HepG2 (cell line): ENCODE results near the gene SPTA1. TPM values are rescaled to one million over a fixed set of nuclear protein-coding genes. Genes with fewer than 3 reads are reported as not detected.

Experiments used
- ATAC-seq: fragments of 200-7000 bp; cut with Tn5 transposase; 3 replicates; pipeline ENCODE4 v1.9.1; 2020; ENCODE audit warnings: mild to moderate bottlenecking, moderate library complexity
- BruUV-seq: library from RNA; stranded (reverse); fragments of 400-500 nt; replicated peaks from 2 replicates; lab custom pipeline; 2021; lab: Mats Ljungman, UMichigan
- CTCF ChIA-PET: fragments of 300-600 bp; formaldehyde crosslinking; extraction: SDS; loops from one replicate; lab custom pipeline; 2021; ENCODE audit warnings: low total read pairs, inconsistent platforms, low intra/inter-chr PET ratio; lab: Yijun Ruan, JAX
- POLR2A ChIA-PET: fragments of 350-600 bp; sonication (Branson Sonifier 250); formaldehyde crosslinking; loops from one replicate; lab custom pipeline; 2020; ENCODE audit warnings: antibody characterized with exemption, inconsistent platforms; lab: Yijun Ruan, JAX
- DNase-seq: peaks from one replicate; pipeline ENCODE4 v3.0.0-alpha.2; 2015; ENCODE audit warnings: low spot score
- FAIRE-seq: peaks from 3 replicates; lab custom pipeline; 2011; peaks lifted over from hg19 to GRCh38; lab: Jason Lieb, UNC
- H2AFZ ChIP-seq: one replicate; pipeline ENCODE4 v1.6.1; 2011; ENCODE audit warnings: low read length, inconsistent platforms
- H3K27ac ChIP-seq: fragments of 300-600 bp; 3 replicates; pipeline ENCODE4 v1.8.0; 2011; ENCODE audit warnings: mixed run types, mild to moderate bottlenecking, mixed read lengths, low read length, inconsistent platforms; ENCODE audit not compliant: insufficient read depth; ENCODE audit errors: extremely low read length
- H3K27me3 ChIP-seq, 2 experiments: fragments of 200-600 bp in 1 of 2; 2 replicates in 1 of 2; 3 replicates in 1 of 2; pipeline versions ENCODE4 v1.6.0 to v1.8.0; 2011; ENCODE audit warnings: low read length in 2 of 2, mild to moderate bottlenecking in 2 of 2, moderate library complexity in 2 of 2, inconsistent platforms in 1 of 2; ENCODE audit not compliant: insufficient read depth in 2 of 2, control insufficient read depth in 1 of 2
- H3K36me3 ChIP-seq, 2 experiments: fragments of 200-600 bp in 1 of 2; replicated peaks in 1 of 2; 2 replicates in 1 of 2; 3 replicates in 1 of 2; pipeline versions ENCODE4 v1.5.1 to v1.8.0; 2011; ENCODE audit warnings: low read length in 2 of 2, inconsistent platforms in 1 of 2; ENCODE audit not compliant: insufficient read depth in 2 of 2, control insufficient read depth in 1 of 2
- H3K4me1 ChIP-seq: 2 replicates; pipeline ENCODE4 v1.5.1; 2012; ENCODE audit warnings: low read length, inconsistent platforms; ENCODE audit not compliant: insufficient read depth
- H3K4me2 ChIP-seq: 2 replicates; pipeline ENCODE4 v1.6.0; 2011; ENCODE audit warnings: low read depth, low read length, inconsistent platforms
- H3K4me3 ChIP-seq, 3 experiments: fragments of 200-600 bp in 1 of 3; sonication (generic), shearing (Covaris generic) in 1 of 3; replicated peaks in 1 of 3; 2 replicates each; pipeline ENCODE4 v1.5.1; 2011 to 2016; ENCODE audit warnings: low read length in 3 of 3, inconsistent platforms in 2 of 3, low read depth in 2 of 3, mild to moderate bottlenecking in 2 of 3, control low read depth in 1 of 3, mixed read lengths in 1 of 3; ENCODE audit not compliant: insufficient read depth in 1 of 3
- H3K79me2 ChIP-seq: one replicate; pipeline ENCODE4 v1.6.1; 2011; ENCODE audit warnings: low read length, inconsistent platforms; ENCODE audit not compliant: insufficient read depth
- H3K9ac ChIP-seq: 2 replicates; pipeline ENCODE4 v1.6.0; 2011; ENCODE audit warnings: mild to moderate bottlenecking, low read depth, low read length, inconsistent platforms; ENCODE audit not compliant: insufficient read depth
- H3K9me3 ChIP-seq: 2 replicates; pipeline ENCODE4 v1.5.1; 2012; ENCODE audit warnings: mild to moderate bottlenecking, low read length
- H4K20me1 ChIP-seq: 2 replicates; pipeline ENCODE4 v1.6.0; 2011; ENCODE audit warnings: inconsistent platforms, mild to moderate bottlenecking, low read length, moderate library complexity; ENCODE audit not compliant: insufficient read depth
- EP300 ChIP-seq, 3 experiments: sonication (generic) in 1 of 3; formaldehyde crosslinking in 1 of 3; IDR thresholded peaks; 2 replicates each; pipeline versions ENCODE4 v1.5.1 to v1.6.1; 2011 to 2020; ENCODE audit warnings: low read depth in 2 of 3, low read length in 2 of 3, borderline replicate concordance in 1 of 3, improper control_type of control experiment in 1 of 3, mild to moderate bottlenecking in 1 of 3, missing genetic modification reagents in 1 of 3, moderate library complexity in 1 of 3
- ETV5 ChIP-seq: IDR thresholded peaks from 2 replicates; pipeline ENCODE4 v1.6.1; 2018; ENCODE audit warnings: missing biosample characterization, missing genetic modification reagents, inconsistent platforms, borderline replicate concordance
- FOXK1 ChIP-seq: sonication (generic); formaldehyde crosslinking; IDR thresholded peaks from 2 replicates; pipeline ENCODE4 v1.4.0; 2020; ENCODE audit warnings: low read depth, missing genetic modification reagents, borderline replicate concordance
- KAT2B ChIP-seq: fragments of 150-350 bp; IDR thresholded peaks from 2 replicates; pipeline ENCODE4 v1.6.1; 2014; ENCODE audit warnings: low read depth, low read length, borderline replicate concordance
- NFRKB ChIP-seq: fragments of 450-650 bp; IDR thresholded peaks from 2 replicates; pipeline ENCODE4 v1.6.1; 2017
- PHF21A ChIP-seq: sonication (generic); formaldehyde crosslinking; IDR thresholded peaks from 2 replicates; pipeline ENCODE4 v1.5.0; 2020; ENCODE audit warnings: mild to moderate bottlenecking, missing genetic modification reagents
- REPIN1 ChIP-seq: sonication (generic); formaldehyde crosslinking; IDR thresholded peaks from 2 replicates; pipeline ENCODE4 v1.8.0; 2022; ENCODE audit warnings: missing genetic modification reagents, low read depth, mild to moderate bottlenecking, borderline replicate concordance
- SRSF1 ChIP-seq: fragments of 200-400 bp; formaldehyde crosslinking; optimal IDR thresholded peaks from 2 replicates; pipeline ENCODE3; 2017; ENCODE audit warnings: mild to moderate bottlenecking, low read depth, low read length, moderate library complexity
- STAT6 ChIP-seq: sonication (generic); formaldehyde crosslinking; IDR thresholded peaks from 2 replicates; pipeline ENCODE4 v1.4.0; 2020; ENCODE audit warnings: missing genetic modification reagents, mild to moderate bottlenecking, borderline replicate concordance
- ZBTB8A ChIP-seq: sonication (generic); formaldehyde crosslinking; IDR thresholded peaks from 2 replicates; pipeline ENCODE4 v1.4.0; 2020; ENCODE audit warnings: mild to moderate bottlenecking, low read depth, missing genetic modification reagents, borderline replicate concordance
- ZNF276 ChIP-seq: sonication (generic); formaldehyde crosslinking; IDR thresholded peaks from 2 replicates; pipeline ENCODE4 v1.4.0; 2020; ENCODE audit warnings: mild to moderate bottlenecking, low read depth, missing genetic modification reagents
- ZNF362 ChIP-seq: sonication (generic); formaldehyde crosslinking; IDR thresholded peaks from 2 replicates; pipeline ENCODE4 v1.4.0; 2020; ENCODE audit warnings: missing genetic modification reagents, mild to moderate bottlenecking, borderline replicate concordance
- ZNF496 ChIP-seq: sonication (generic); formaldehyde crosslinking; IDR thresholded peaks from 2 replicates; pipeline ENCODE4 v1.8.1; 2023; ENCODE audit warnings: mild to moderate bottlenecking, moderate library complexity, missing genetic modification reagents; ENCODE audit not compliant: insufficient replicate concordance
- WGBS: methylation state at CpG from one replicate; pipeline ENCODE4 v1.1.6; 2017; ENCODE audit warnings: low lambda C conversion rate; 5-methylcytosine and 5-hydroxymethylcytosine counted together
- in situ Hi-C: cut with HindIII; loops from 2 replicates; pipeline ENCODE4 v1.10.0; 2017; ENCODE audit warnings: low pct_unique_long_range_greater_than_20kb; ENCODE audit not compliant: extremely low pct_ligation_motif_present
- intact Hi-C: fragments of 100-400 bp; cut with micrococcal nuclease; formaldehyde crosslinking; loops from one replicate; pipeline ENCODE4 v1.10.0; 2022; ENCODE audit not compliant: unreplicated experiment
- polyA plus RNA-seq, 8 experiments: library from polyadenylated mRNA; depleted of rRNA in 3 of 8; stranded (reverse) in 7 of 8; unstranded in 1 of 8; fragments of >200 nt; fragmentation: Illumina TruSeq in 4 of 8; extraction: Trizol in 4 of 8; gene quantifications; 2 replicates each; pipeline versions ENCODE4 v1.2.1 to v1.2.3, GENCODE V29; 2011 to 2016; ENCODE audit warnings: low read depth in 4 of 8, missing spikeins in 1 of 8, mixed read lengths in 1 of 8; ENCODE audit not compliant: insufficient read depth in 1 of 8
- total RNA-seq, 5 experiments: library from RNA; depleted of rRNA; stranded (reverse); fragments of >200 nt; fragmentation: Illumina TruSeq; extraction: Trizol; gene quantifications; 2 replicates each; pipeline ENCODE4 v1.2.3, GENCODE V29; 2016; ENCODE audit warnings: low read depth in 1 of 5

The SPTA1 gene
- total and polyA plus RNA-seq, 2 of the 13 experiments (the other 11 are each of a cell fraction or from before 2014, with no cell fraction given), result not detected

- intact Hi-C loops, result no loop called here
- no peak overlapping the region for H3K4me2 ChIP-seq
- BruUV-seq, result no TSS peak
- ChIA-PET POLR2A (no interaction called here), CTCF (no interaction called here)
- DNase-seq (no peak), FAIRE-seq (no peak), ATAC-seq (no peak)
- H3K27ac ChIP-seq, result no peak overlapping the region
- 0% methylated on average over 1 of the region's 1 CpG for WGBS
- H3K9me3 ChIP-seq, result no peaks in the 10 kb centered on the region
- no peak overlapping the region for H3K4me3 ChIP-seq
- H3K27me3 ChIP-seq, result no peaks in the 10 kb centered on the region
- TF ChIP-seq ZNF362 (CRISPR knock-in tag) (no peak), ETV5 (CRISPR knock-in tag) (no peak), ZNF496 (no peak)
- no peaks in the 10 kb centered on the region for H4K20me1 ChIP-seq
- in situ Hi-C loops, result no loop called here
- no peak overlapping the region for H3K9ac ChIP-seq
- H3K79me2 ChIP-seq, result no peaks in the 10 kb centered on the region
- H2AFZ ChIP-seq, result no peak overlapping the region
- no peaks in the 10 kb centered on the region for H3K36me3 ChIP-seq
- no peaks in the 10 kb centered on the region for H3K4me1 ChIP-seq
These were observed 29.8 kb upstream of the SPTA1 start for GRCh38 chr1:158716335-158716734.

- Histone ChIP-seq H3K9ac (no peak overlapping the region), H4K20me1 (no peaks in the 10 kb centered on the region), H3K4me1 (no peaks in the 10 kb centered on the region), H3K27me3 (no peaks in the 10 kb centered on the region), H3K79me2 (no peaks in the 10 kb centered on the region), H3K36me3 (no peaks in the 10 kb centered on the region), H2AFZ (no peak overlapping the region), H3K27ac (no peak overlapping the region), H3K4me2 (no peak overlapping the region), H3K9me3 (no peaks in the 10 kb centered on the region), H3K4me3 (no peak overlapping the region)
- intact Hi-C loops, result no loop called here
- in situ Hi-C loops, result no loop called here
- BruUV-seq, result no TSS peak
- no peak for DNase-seq
- FAIRE-seq, result no peak
- WGBS, result 0% methylated on average over 1 of the region's 1 CpG
- ChIA-PET CTCF (no interaction called here), POLR2A (no interaction called here)
- ATAC-seq, result no peak
- no peak for TF ChIP-seq EP300 (IDR thresholded peaks at IDR 0.05; ENCODE audit: low read depth in 2 of 2, low read length in 2 of 2)
- no peak for TF ChIP-seq EP300 (CRISPR knock-in tag; IDR thresholded peaks at IDR 0.05; ENCODE audit: borderline replicate concordance)
- TF ChIP-seq ZNF276 (CRISPR knock-in tag), result no peak
- no peak for TF ChIP-seq PHF21A (CRISPR knock-in tag)
- no peak for TF ChIP-seq FOXK1 (CRISPR knock-in tag)
- no peak for TF ChIP-seq REPIN1 (CRISPR knock-in tag)
- no peak for TF ChIP-seq NFRKB
- no peak for TF ChIP-seq STAT6 (CRISPR knock-in tag)
- TF ChIP-seq KAT2B, result no peak
- no peak for TF ChIP-seq SRSF1
- TF ChIP-seq ZBTB8A (CRISPR knock-in tag), result no peak
These were observed 28.2 kb upstream of the SPTA1 start for GRCh38 chr1:158714754-158715153.
